Measurements from ENCODE around the gene ANXA1. TPM values are rescaled to one million over a fixed set of nuclear protein-coding genes. Genes with fewer than 3 reads are reported as not detected.

Gene ANXA1
- total RNA-seq, 1 experiment from 2014 or later, result 430 TPM

DNA sequence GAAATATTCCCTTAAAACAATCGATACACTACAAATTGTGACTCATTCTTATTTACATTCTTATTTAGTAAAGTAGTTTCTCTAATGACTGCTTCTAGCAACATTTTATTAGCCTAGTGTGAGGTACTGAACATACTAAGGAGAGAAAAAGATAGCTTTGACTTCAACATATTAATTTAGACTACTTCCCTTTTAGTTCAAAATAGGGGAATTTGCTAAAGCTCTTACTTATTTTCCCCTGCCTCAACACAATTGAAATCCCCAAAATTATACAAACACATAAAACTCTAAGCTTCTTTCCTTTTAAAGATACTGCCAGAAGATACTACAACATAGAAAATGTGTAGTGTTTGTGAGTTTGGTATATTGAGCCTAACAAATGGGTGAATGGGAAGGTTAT is 55.2 kb downstream of the ANXA1 start:
- no peaks in the 10 kb centered on the region for H3K27me3 ChIP-seq (replicated peaks; ENCODE audit: insufficient read depth, low read depth, low read length, poor library complexity)
- CTCF ChIA-PET, result no interaction called here
- TF ChIP-seq, protein P1, sequence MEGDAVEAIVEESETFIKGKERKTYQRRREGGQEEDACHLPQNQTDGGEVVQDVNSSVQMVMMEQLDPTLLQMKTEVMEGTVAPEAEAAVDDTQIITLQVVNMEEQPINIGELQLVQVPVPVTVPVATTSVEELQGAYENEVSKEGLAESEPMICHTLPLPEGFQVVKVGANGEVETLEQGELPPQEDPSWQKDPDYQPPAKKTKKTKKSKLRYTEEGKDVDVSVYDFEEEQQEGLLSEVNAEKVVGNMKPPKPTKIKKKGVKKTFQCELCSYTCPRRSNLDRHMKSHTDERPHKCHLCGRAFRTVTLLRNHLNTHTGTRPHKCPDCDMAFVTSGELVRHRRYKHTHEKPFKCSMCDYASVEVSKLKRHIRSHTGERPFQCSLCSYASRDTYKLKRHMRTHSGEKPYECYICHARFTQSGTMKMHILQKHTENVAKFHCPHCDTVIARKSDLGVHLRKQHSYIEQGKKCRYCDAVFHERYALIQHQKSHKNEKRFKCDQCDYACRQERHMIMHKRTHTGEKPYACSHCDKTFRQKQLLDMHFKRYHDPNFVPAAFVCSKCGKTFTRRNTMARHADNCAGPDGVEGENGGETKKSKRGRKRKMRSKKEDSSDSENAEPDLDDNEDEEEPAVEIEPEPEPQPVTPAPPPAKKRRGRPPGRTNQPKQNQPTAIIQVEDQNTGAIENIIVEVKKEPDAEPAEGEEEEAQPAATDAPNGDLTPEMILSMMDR (conservative IDR thresholded peaks at IDR 0.05; ENCODE audit: low read depth, low read length), result no peak
- no peak for TF ChIP-seq EZH2 (IDR thresholded peaks at IDR 0.05; ENCODE audit: borderline replicate concordance, low read depth, low read length, poor library complexity, severe bottlenecking)
- BruUV-seq (replicated peaks), result no TSS peak
- H3K36me3 ChIP-seq (ENCODE audit: insufficient read depth, low read length, poor library complexity, severe bottlenecking), result no peaks in the 10 kb centered on the region
- H3K4me3 ChIP-seq (ENCODE audit: low read depth, low read length, poor library complexity, severe bottlenecking), result no peak overlapping the region
- no peak overlapping the region for H3K27ac ChIP-seq (ENCODE audit: low read depth, low read length, poor library complexity, severe bottlenecking)
- no peak for DNase-seq (ENCODE audit: low spot score)
- intact Hi-C loops (cut with micrococcal nuclease; ENCODE audit: unreplicated experiment), result loop anchor here (10.0 kb wide), 4 partner anchors 228 to 1538 kb away; no protein-coding TSS in a partner anchor
- no peaks in the 10 kb centered on the region for H3K4me1 ChIP-seq (ENCODE audit: insufficient read depth, low read length, poor library complexity, severe bottlenecking)
- POLR2A ChIA-PET (ENCODE audit: low non-redundant PET), result no interaction called here
- H3K9me3 ChIP-seq (ENCODE audit: low read depth, low read length, poor library complexity, severe bottlenecking), result no peaks in the 10 kb centered on the region

- CTCF ChIA-PET, result no interaction called here
- H3K36me3 ChIP-seq (ENCODE audit: insufficient read depth, low read length, poor library complexity, severe bottlenecking), result no peaks in the 10 kb centered on the region
Observed at GRCh38 chr9:73210886-73211666, 59.4 kb downstream of the ANXA1 start.

DNA sequence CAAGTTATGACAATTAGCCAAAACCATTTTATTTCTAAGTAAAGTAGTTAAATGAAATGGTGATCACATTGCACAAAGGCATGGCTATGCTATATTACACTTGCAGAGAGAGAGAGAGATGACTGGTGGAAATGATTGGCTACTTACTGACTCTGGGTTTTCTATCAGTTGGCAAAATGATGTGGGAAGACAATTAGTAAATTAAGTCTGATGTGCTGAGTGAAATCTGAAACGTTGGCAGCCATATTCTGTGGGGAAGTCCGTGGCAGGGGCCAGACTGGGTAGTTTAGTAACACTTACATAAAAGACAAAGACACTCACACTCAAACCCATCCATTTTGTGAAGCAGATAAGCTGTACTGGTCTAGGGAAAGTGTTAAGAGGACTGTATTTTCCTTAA is 61.6 kb downstream of the ANXA1 start:
- Histone ChIP-seq H3K36me3 (ENCODE audit: insufficient read depth, low read length, poor library complexity, severe bottlenecking) (no peaks in the 10 kb centered on the region), H3K9me3 (ENCODE audit: low read depth, low read length, poor library complexity, severe bottlenecking) (no peaks in the 10 kb centered on the region), H3K4me3 (ENCODE audit: low read depth, low read length, poor library complexity, severe bottlenecking) (no peak overlapping the region), H3K27me3 (replicated peaks; ENCODE audit: insufficient read depth, low read depth, low read length, poor library complexity) (no peaks in the 10 kb centered on the region), H3K27ac (ENCODE audit: low read depth, low read length, poor library complexity, severe bottlenecking) (no peak overlapping the region), H3K4me1 (ENCODE audit: insufficient read depth, low read length, poor library complexity, severe bottlenecking) (no peaks in the 10 kb centered on the region)
- no TSS peak for BruUV-seq (replicated peaks)
- no peak for TF ChIP-seq EZH2 (IDR thresholded peaks at IDR 0.05; ENCODE audit: borderline replicate concordance, low read depth, low read length, poor library complexity, severe bottlenecking)
- TF ChIP-seq, protein P1 (conservative IDR thresholded peaks at IDR 0.05; ENCODE audit: low read depth, low read length), result no peak
- DNase-seq (ENCODE audit: low spot score), result no peak
- POLR2A ChIA-PET (ENCODE audit: low non-redundant PET), result no interaction called here
- CTCF ChIA-PET, result no interaction called here
- intact Hi-C loops (cut with micrococcal nuclease; ENCODE audit: unreplicated experiment), result no loop called here

More at GRCh38 chr9:73210886-73211666, 59.4 kb downstream of the ANXA1 start:
- TF ChIP-seq, protein P1 (conservative IDR thresholded peaks at IDR 0.05; ENCODE audit: low read depth, low read length), result no peak
- no peak for TF ChIP-seq EZH2 (IDR thresholded peaks at IDR 0.05; ENCODE audit: borderline replicate concordance, low read depth, low read length, poor library complexity, severe bottlenecking)
- no peak overlapping the region for H3K4me3 ChIP-seq (ENCODE audit: low read depth, low read length, poor library complexity, severe bottlenecking)
- POLR2A ChIA-PET (ENCODE audit: low non-redundant PET), result no interaction called here
- H3K4me1 ChIP-seq (ENCODE audit: insufficient read depth, low read length, poor library complexity, severe bottlenecking), result no peaks in the 10 kb centered on the region
- intact Hi-C loops (cut with micrococcal nuclease; ENCODE audit: unreplicated experiment), result no loop called here
- H3K27ac ChIP-seq (ENCODE audit: low read depth, low read length, poor library complexity, severe bottlenecking), result no peak overlapping the region
- BruUV-seq (replicated peaks), result no TSS peak
- H3K9me3 ChIP-seq (ENCODE audit: low read depth, low read length, poor library complexity, severe bottlenecking), result no peaks in the 10 kb centered on the region
- no peaks in the 10 kb centered on the region for H3K27me3 ChIP-seq (replicated peaks; ENCODE audit: insufficient read depth, low read depth, low read length, poor library complexity)
- no peak for DNase-seq (ENCODE audit: low spot score)
